GM19468 (cell line): Measurements from ENCODE around the gene SF3B4.
"Not testable (repeated sequence)": the region's sequence is repeated elsewhere in the genome, so short reads cannot be mapped to it uniquely, and the experiment has no call there.

Experiments
- ATAC-seq: cut with Tn5 transposase; IDR thresholded peaks from one replicate; pipeline ENCODE4 v1.9.1; 2021; ENCODE audit warnings: mild to moderate bottlenecking, moderate library complexity, moderate number of reproducible peaks; ENCODE audit not compliant: unreplicated experiment; ENCODE audit errors: extremely low read depth

The SF3B4 gene

GRCh38 chr1:149896575-149896974 is 31.0 kb downstream of the SF3B4 start:
- ATAC-seq = no peak

- no peak for ATAC-seq
Measured at GRCh38 chr1:149888999-149889289, 38.7 kb downstream of the SF3B4 start.

GRCh38 chr1:149888247-149888998 is 39.2 kb downstream of the SF3B4 start:
- ATAC-seq = no peak

GRCh38 chr1:149887456-149888246 is 40.0 kb downstream of the SF3B4 start:
- ATAC-seq = peak; percentile 50

- ATAC-seq = not testable (repeated sequence)
Measured at GRCh38 chr1:149887196-149887455, 40.5 kb downstream of the SF3B4 start.

- ATAC-seq = peak; percentile 43
Measured at GRCh38 chr1:149886396-149887195, 41.0 kb downstream of the SF3B4 start.

- ATAC-seq = not testable (repeated sequence)
Measured at GRCh38 chr1:149886121-149886395, 41.5 kb downstream of the SF3B4 start.

GRCh38 chr1:149885339-149886120 is 42.1 kb downstream of the SF3B4 start:
- no peak for ATAC-seq

GRCh38 chr1:149884433-149885338 is 42.9 kb downstream of the SF3B4 start:
- no peak for ATAC-seq

- no peak for ATAC-seq
Measured at GRCh38 chr1:149883598-149884247, 43.9 kb downstream of the SF3B4 start.

GRCh38 chr1:149881876-149882275 is 45.7 kb downstream of the SF3B4 start:
- no peak for ATAC-seq

GRCh38 chr1:149879556-149879955 is 48.0 kb downstream of the SF3B4 start:
- no peak for ATAC-seq

- ATAC-seq = no peak
Measured at GRCh38 chr1:149877211-149877946, 50.2 kb downstream of the SF3B4 start.
